GM18909 (cell line): ENCODE results near the gene LMO4.

Source experiments
- ATAC-seq: cut with Tn5 transposase; IDR thresholded peaks from one replicate; pipeline ENCODE4 v1.9.1; 2021; ENCODE audit warnings: mild to moderate bottlenecking; ENCODE audit not compliant: unreplicated experiment, poor library complexity

The LMO4 gene

GRCh38 chr1:87356591-87356990, 27.9 kb downstream of the LMO4 start:
- ATAC-seq = no peak

GRCh38 chr1:87358219-87358618, 29.5 kb downstream of the LMO4 start:
- ATAC-seq = no peak

GRCh38 chr1:87359586-87359985, 30.9 kb downstream of the LMO4 start:
- no peak for ATAC-seq

GRCh38 chr1:87362063-87362833, 33.6 kb downstream of the LMO4 start:
- no peak for ATAC-seq

- ATAC-seq = no peak
Measured at GRCh38 chr1:87362834-87363426, 34.2 kb downstream of the LMO4 start.

- ATAC-seq = no peak
Measured at GRCh38 chr1:87367549-87367948, 38.9 kb downstream of the LMO4 start.

- ATAC-seq = no peak
Measured at GRCh38 chr1:87368907-87369306, 40.2 kb downstream of the LMO4 start.

- ATAC-seq = no peak
Measured at GRCh38 chr1:87369736-87370478, 41.2 kb downstream of the LMO4 start.

- ATAC-seq = no peak
Measured at GRCh38 chr1:87370544-87370943, 41.9 kb downstream of the LMO4 start.

- no peak for ATAC-seq
Measured at GRCh38 chr1:87379306-87379705, 50.6 kb downstream of the LMO4 start.

- ATAC-seq = no peak
Measured at GRCh38 chr1:87386217-87386790, 57.6 kb downstream of the LMO4 start.

GRCh38 chr1:87388411-87388810, 59.7 kb downstream of the LMO4 start:
- no peak for ATAC-seq

GRCh38 chr1:87389011-87389410, 60.3 kb downstream of the LMO4 start:
- no peak for ATAC-seq

- ATAC-seq = no peak
Measured at GRCh38 chr1:87389546-87389945, 60.9 kb downstream of the LMO4 start.

- ATAC-seq = no peak
Measured at GRCh38 chr1:87392248-87393192, 63.8 kb downstream of the LMO4 start.

- no peak for ATAC-seq
Measured at GRCh38 chr1:87393445-87394085, 64.9 kb downstream of the LMO4 start.

- no peak for ATAC-seq
Measured at GRCh38 chr1:87394513-87394912, 65.8 kb downstream of the LMO4 start.

GRCh38 chr1:87394982-87395381, 66.3 kb downstream of the LMO4 start:
- ATAC-seq = no peak
